Measurements from ENCODE around the gene WEE2.
"Not testable (repeated sequence)": the region's sequence is repeated elsewhere in the genome, so short reads cannot be mapped to it uniquely, and the experiment has no call there.

Gene WEE2

DNA sequence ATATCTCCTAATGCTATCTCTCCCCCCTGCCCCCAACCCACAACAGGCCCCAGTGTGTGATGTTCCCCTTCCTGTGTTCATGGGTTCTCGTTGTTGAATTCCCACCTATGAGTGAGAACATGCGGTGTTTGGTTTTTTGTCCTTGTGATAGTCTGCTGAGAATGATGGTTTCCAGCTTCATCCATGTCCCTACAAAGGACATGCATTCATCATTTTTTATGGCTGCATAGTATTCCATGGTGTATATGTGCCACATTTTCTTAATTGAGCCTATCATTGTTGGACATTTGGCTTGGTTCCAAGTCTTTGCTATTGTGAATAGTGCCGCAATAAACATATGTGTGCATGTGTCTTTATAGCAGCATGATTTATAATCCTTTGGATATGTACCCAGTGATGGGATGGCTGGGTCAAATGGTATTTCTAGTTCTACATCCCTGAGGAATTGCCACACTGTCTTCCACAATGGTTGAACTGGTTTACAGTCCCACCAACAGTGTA lies 62.0 kb downstream of the WEE2 start:
- DNase-seq (ENCODE audit: low read depth in 2 of 2, low spot score in 1 of 2) = not testable (repeated sequence)

DNA sequence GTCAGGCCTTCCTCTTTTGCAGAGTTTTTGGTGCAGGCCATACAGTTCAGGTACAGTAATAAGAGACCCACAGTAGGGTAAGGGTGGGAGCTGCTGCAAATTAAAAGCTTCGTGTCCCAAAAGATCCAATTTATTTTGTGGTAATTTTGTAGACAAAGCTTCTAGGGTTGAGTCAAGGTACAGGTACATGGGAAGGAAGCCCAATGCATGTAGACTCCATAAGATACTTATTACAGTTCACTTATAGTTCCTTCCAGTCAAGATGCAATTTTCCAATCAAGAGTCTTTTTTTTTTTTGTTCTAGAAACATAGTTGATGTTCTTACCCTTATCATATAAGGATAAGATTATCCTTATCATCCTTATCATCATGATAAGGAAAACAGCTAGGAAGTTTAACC lies 68.2 kb downstream of the WEE2 start, which contains the start of gene TAS2R4:
TSS of gene TAS2R4 (plus strand) at position 301 of the 400 bp plus-strand sequence. CDS start 1,815 bp downstream, outside the sequence.
- DNase-seq (ENCODE audit: low read depth in 2 of 2, low spot score in 1 of 2) = no peak

Measured in stimulated activated CD8-positive, alpha-beta memory T cell treated with anti-CD3 and anti-CD28 coated beads, Interleukin-4, amount 100 ng/mL, for 4 hours (primary cell).